Neural cell (in vitro differentiated cells): ENCODE results near the gene ESD. TPM values are rescaled to one million over a fixed set of nuclear protein-coding genes. Genes with fewer than 3 reads are reported as not detected.

Experiments
- H2AFZ ChIP-seq: fragments of 200-600, 300-800 bp; sonication (generic), shearing (Covaris generic); 2 replicates; pipeline ENCODE4 v1.6.0; 2014; ENCODE audit warnings: low read depth, mild to moderate bottlenecking, antibody characterized with exemption, low read length, moderate library complexity
- H3F3A ChIP-seq: fragments of 200-600 bp; shearing (Covaris generic); 2 replicates; pipeline ENCODE4 v1.6.1; 2016; ENCODE audit warnings: mild to moderate bottlenecking, moderate library complexity, mixed read lengths, antibody characterized with exemption, low read length; ENCODE audit not compliant: insufficient read depth, poor library complexity, severe bottlenecking
- H3K27ac ChIP-seq: fragments of 200-600, 300-800 bp; sonication (generic), shearing (Covaris generic); 2 replicates; pipeline ENCODE4 v1.5.1; 2014; ENCODE audit warnings: mild to moderate bottlenecking, low read length, moderate library complexity
- H3K27me3 ChIP-seq: fragments of 300-800, 200-600 bp; sonication (generic), shearing (Covaris generic); 2 replicates; pipeline ENCODE4 v1.6.0; 2014; ENCODE audit warnings: mild to moderate bottlenecking, low read depth, low read length, moderate library complexity; ENCODE audit not compliant: insufficient read depth
- H3K36me3 ChIP-seq: fragments of 300-800, 200-600 bp; sonication (generic), shearing (Covaris generic); 2 replicates; pipeline ENCODE4 v1.5.1; 2014; ENCODE audit warnings: mild to moderate bottlenecking, antibody characterized with exemption, low read length, moderate library complexity; ENCODE audit not compliant: insufficient read depth
- H3K4me2 ChIP-seq: fragments of 300-800, 200-600 bp; sonication (generic), shearing (Covaris generic); 2 replicates; pipeline ENCODE4 v1.6.0; 2014; ENCODE audit warnings: mild to moderate bottlenecking, low read length
- H3K4me3 ChIP-seq: fragments of 300-800, 200-600 bp; sonication (generic), shearing (Covaris generic); 2 replicates; pipeline ENCODE4 v1.5.1; 2014; ENCODE audit warnings: mild to moderate bottlenecking, low read length, moderate library complexity
- H3K79me2 ChIP-seq: fragments of 200-600 bp; shearing (Covaris generic); replicated peaks from 2 replicates; pipeline ENCODE4 v1.6.0; 2014; ENCODE audit warnings: mild to moderate bottlenecking, low read length, moderate library complexity; ENCODE audit not compliant: insufficient read depth
- H3K9ac ChIP-seq: fragments of 300-800, 200-600 bp; sonication (generic), shearing (Covaris generic); 2 replicates; pipeline ENCODE4 v1.6.1; 2016; ENCODE audit warnings: mild to moderate bottlenecking, low read length, mixed read lengths
- H3K9me2 ChIP-seq: fragments of 200-600 bp; shearing (Covaris generic); 2 replicates; pipeline ENCODE4 v1.6.1; 2016; ENCODE audit warnings: mild to moderate bottlenecking, low read length, mixed read lengths; ENCODE audit not compliant: insufficient read depth
- H3K9me3 ChIP-seq: fragments of 200-600, 300-800 bp; sonication (generic), shearing (Covaris generic); 2 replicates; pipeline ENCODE4 v1.6.1; 2016; ENCODE audit warnings: mild to moderate bottlenecking, mixed run types, low read length, moderate library complexity, mixed read lengths
- H4K20me1 ChIP-seq: fragments of 200-600 bp; shearing (Covaris generic); 2 replicates; pipeline ENCODE4 v1.6.1; 2016; ENCODE audit warnings: mild to moderate bottlenecking, mixed run types; ENCODE audit not compliant: insufficient read depth
- EP300 ChIP-seq: fragments of 450-650 bp; conservative IDR thresholded peaks from 2 replicates; pipeline ENCODE4 v1.6.1; 2014; ENCODE audit warnings: antibody characterized with exemption, mild to moderate bottlenecking, moderate library complexity; ENCODE audit not compliant: poor library complexity, severe bottlenecking
- EZH2 ChIP-seq: fragments of 200-600, 300-800 bp; shearing (Covaris generic), sonication (generic); IDR thresholded peaks from 2 replicates; pipeline ENCODE4 v1.6.1; 2014; ENCODE audit warnings: antibody characterized with exemption, low read length, borderline replicate concordance, mild to moderate bottlenecking; ENCODE audit not compliant: insufficient read depth, poor library complexity, severe bottlenecking
- MXI1 ChIP-seq: fragments of 450-650 bp; conservative IDR thresholded peaks from 2 replicates; pipeline ENCODE4 v1.6.1; 2014; ENCODE audit warnings: antibody characterized with exemption, mild to moderate bottlenecking; ENCODE audit not compliant: poor library complexity, severe bottlenecking
- POLR2AphosphoS5 ChIP-seq: IDR thresholded peaks from 2 replicates; pipeline ENCODE4 v1.6.1; 2012
- RAD21 ChIP-seq: fragments of 450-650 bp; conservative IDR thresholded peaks from 2 replicates; pipeline ENCODE4 v1.6.1; 2014; ENCODE audit warnings: antibody characterized with exemption, mild to moderate bottlenecking, moderate library complexity
- SMC3 ChIP-seq: fragments of 450-650 bp; conservative IDR thresholded peaks from 2 replicates; pipeline ENCODE4 v1.6.1; 2014; ENCODE audit warnings: antibody characterized with exemption, mild to moderate bottlenecking, moderate library complexity; ENCODE audit not compliant: poor library complexity
- TAF1 ChIP-seq: IDR thresholded peaks from 2 replicates; pipeline ENCODE4 v1.6.1; 2012; ENCODE audit warnings: low read depth
- polyA plus RNA-seq: library from polyadenylated mRNA; depleted of rRNA; stranded (reverse); fragments of >200 nt; gene quantifications from 2 replicates; pipeline ENCODE4 v1.2.3, GENCODE V29; 2014
- TF ChIP-seq, protein P1 (sequence below): IDR thresholded peaks from 2 replicates; pipeline ENCODE4 v1.6.1; 2012; ENCODE audit warnings: borderline replicate concordance
- TF ChIP-seq, protein P2 (sequence below): fragments of 450-650 bp; IDR thresholded peaks from 2 replicates; pipeline ENCODE4 v1.5.1; 2014; ENCODE audit warnings: antibody characterized with exemption, mild to moderate bottlenecking, moderate library complexity; ENCODE audit not compliant: poor library complexity, severe bottlenecking

Gene ESD
- polyA plus RNA-seq, 1 donor from 2014 or later: 94.6 TPM

DNA sequence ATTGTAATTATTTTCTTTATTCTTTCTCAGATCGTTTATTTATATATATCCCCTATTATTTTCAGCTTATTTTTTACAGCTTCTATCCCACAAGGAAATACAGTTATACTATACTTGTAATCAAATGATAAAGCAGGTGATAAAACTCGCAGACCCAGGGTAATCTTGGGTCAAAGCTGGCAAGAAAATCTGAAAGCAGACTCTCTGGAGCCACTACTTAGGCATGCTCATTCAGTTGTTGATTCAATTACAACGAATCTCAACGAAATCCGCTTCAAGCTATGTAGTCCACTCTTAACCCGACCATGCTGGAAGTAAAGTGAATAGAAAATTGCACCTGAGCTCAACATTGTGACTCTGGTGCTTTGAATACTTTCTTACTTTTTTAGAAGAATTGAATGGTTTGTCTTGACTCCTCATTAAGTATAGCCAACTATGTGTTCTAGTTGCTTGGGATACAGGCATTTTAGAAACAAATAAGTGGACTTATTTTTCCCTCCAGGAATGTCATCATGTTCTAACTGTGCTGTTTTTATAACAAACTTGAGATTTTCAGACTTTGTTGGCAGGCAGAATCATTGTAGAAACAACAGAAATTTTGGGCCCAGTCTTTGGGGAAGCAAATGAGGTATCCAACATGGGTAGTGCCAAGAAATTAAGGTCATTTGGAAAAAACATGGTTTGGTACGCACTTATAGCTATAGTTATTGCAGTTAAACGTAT lies 21.4 kb downstream of the ESD start:
- Histone ChIP-seq H3K27me3 (no peaks in the 10 kb centered on the region), H3K27ac (no peak overlapping the region), H3K9me2 (no peaks in the 10 kb centered on the region), H3K4me2 (no peak overlapping the region), H3K4me3 (no peak overlapping the region), H3K9ac (no peak overlapping the region), H3K36me3 (peaks cover 12% of the 10 kb centered on the region), H2AFZ (no peak overlapping the region), H3K79me2 (no peaks in the 10 kb centered on the region), H3F3A (no peaks in the 10 kb centered on the region), H4K20me1 (no peaks in the 10 kb centered on the region), H3K9me3 (no peaks in the 10 kb centered on the region)
- TF ChIP-seq, protein P1, sequence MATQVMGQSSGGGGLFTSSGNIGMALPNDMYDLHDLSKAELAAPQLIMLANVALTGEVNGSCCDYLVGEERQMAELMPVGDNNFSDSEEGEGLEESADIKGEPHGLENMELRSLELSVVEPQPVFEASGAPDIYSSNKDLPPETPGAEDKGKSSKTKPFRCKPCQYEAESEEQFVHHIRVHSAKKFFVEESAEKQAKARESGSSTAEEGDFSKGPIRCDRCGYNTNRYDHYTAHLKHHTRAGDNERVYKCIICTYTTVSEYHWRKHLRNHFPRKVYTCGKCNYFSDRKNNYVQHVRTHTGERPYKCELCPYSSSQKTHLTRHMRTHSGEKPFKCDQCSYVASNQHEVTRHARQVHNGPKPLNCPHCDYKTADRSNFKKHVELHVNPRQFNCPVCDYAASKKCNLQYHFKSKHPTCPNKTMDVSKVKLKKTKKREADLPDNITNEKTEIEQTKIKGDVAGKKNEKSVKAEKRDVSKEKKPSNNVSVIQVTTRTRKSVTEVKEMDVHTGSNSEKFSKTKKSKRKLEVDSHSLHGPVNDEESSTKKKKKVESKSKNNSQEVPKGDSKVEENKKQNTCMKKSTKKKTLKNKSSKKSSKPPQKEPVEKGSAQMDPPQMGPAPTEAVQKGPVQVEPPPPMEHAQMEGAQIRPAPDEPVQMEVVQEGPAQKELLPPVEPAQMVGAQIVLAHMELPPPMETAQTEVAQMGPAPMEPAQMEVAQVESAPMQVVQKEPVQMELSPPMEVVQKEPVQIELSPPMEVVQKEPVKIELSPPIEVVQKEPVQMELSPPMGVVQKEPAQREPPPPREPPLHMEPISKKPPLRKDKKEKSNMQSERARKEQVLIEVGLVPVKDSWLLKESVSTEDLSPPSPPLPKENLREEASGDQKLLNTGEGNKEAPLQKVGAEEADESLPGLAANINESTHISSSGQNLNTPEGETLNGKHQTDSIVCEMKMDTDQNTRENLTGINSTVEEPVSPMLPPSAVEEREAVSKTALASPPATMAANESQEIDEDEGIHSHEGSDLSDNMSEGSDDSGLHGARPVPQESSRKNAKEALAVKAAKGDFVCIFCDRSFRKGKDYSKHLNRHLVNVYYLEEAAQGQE: no peak
- TF ChIP-seq EZH2 (no peak), MXI1 (no peak), TAF1 (no peak), SMC3 (no peak), EP300 (no peak), POLR2AphosphoS5 (no peak), RAD21 (no peak)
- TF ChIP-seq, protein P2, sequence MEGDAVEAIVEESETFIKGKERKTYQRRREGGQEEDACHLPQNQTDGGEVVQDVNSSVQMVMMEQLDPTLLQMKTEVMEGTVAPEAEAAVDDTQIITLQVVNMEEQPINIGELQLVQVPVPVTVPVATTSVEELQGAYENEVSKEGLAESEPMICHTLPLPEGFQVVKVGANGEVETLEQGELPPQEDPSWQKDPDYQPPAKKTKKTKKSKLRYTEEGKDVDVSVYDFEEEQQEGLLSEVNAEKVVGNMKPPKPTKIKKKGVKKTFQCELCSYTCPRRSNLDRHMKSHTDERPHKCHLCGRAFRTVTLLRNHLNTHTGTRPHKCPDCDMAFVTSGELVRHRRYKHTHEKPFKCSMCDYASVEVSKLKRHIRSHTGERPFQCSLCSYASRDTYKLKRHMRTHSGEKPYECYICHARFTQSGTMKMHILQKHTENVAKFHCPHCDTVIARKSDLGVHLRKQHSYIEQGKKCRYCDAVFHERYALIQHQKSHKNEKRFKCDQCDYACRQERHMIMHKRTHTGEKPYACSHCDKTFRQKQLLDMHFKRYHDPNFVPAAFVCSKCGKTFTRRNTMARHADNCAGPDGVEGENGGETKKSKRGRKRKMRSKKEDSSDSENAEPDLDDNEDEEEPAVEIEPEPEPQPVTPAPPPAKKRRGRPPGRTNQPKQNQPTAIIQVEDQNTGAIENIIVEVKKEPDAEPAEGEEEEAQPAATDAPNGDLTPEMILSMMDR: no peak

DNA sequence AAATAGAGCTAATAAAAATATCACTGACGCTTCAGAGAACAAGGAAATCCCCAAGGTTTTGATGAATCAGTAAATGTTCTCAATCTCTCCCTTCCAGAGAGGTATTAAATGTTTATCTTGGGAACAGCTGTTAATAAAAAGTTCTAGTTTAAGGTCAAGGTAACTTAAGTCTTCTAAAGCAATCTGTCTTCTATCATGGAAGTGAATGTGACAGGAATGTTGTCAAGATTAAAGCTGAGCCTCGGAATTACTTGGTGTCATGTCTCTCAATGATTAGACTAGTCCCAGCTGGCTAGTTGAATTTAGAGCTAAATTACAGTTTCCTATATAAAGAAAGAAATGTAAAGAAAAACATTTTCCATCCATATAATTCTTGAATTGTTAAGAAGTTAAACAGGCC lies 23.4 kb downstream of the ESD start:
- Histone ChIP-seq H3K27ac (no peak overlapping the region), H3K79me2 (no peaks in the 10 kb centered on the region), H3K9me2 (no peaks in the 10 kb centered on the region), H3F3A (no peaks in the 10 kb centered on the region), H3K4me2 (no peak overlapping the region), H3K9me3 (no peaks in the 10 kb centered on the region), H3K4me3 (no peak overlapping the region), H2AFZ (no peak overlapping the region), H3K9ac (no peak overlapping the region), H3K36me3 (peaks cover 6% of the 10 kb centered on the region), H3K27me3 (no peaks in the 10 kb centered on the region), H4K20me1 (no peaks in the 10 kb centered on the region)
- TF ChIP-seq, protein P2: no peak
- TF ChIP-seq POLR2AphosphoS5: no peak
- no peak for TF ChIP-seq MXI1
- TF ChIP-seq EP300: no peak
- TF ChIP-seq TAF1: no peak
- TF ChIP-seq, protein P1: no peak
- no peak for TF ChIP-seq SMC3
- no peak for TF ChIP-seq EZH2
- TF ChIP-seq RAD21: no peak
